GM21526 (cell line): ENCODE results near the gene AMELY.
"Not testable (repeated sequence)": the region's sequence is repeated elsewhere in the genome, so short reads cannot be mapped to it uniquely, and the experiment has no call there.

Experiments used
- ATAC-seq: cut with Tn5 transposase; IDR thresholded peaks from one replicate; pipeline ENCODE4 v1.9.1; 2021; ENCODE audit warnings: moderate library complexity; ENCODE audit not compliant: unreplicated experiment, low FRiP score

The AMELY gene

GRCh38 chrY:6911253-6911881 lies at the start of gene AMELY:
Gene AMELY (minus strand): TSS chrY:6911752. CDS start chrY:6872608, 39,144 bp downstream.
- no peak for ATAC-seq

- ATAC-seq, result no peak
Measured at GRCh38 chrY:6949947-6950346, 38.4 kb upstream of the AMELY start.

GRCh38 chrY:6948378-6948777 lies 36.8 kb upstream of the AMELY start:
- no peak for ATAC-seq

- ATAC-seq, result no peak
Measured at GRCh38 chrY:6947695-6948094, 36.1 kb upstream of the AMELY start.

GRCh38 chrY:6935497-6935896 lies 23.9 kb upstream of the AMELY start:
- no peak for ATAC-seq

- ATAC-seq, result no peak
Measured at GRCh38 chrY:6931779-6932396, 20.3 kb upstream of the AMELY start.

GRCh38 chrY:6929237-6929636 lies 17.7 kb upstream of the AMELY start:
- no peak for ATAC-seq

GRCh38 chrY:6928265-6928664 lies 16.7 kb upstream of the AMELY start:
- ATAC-seq, result no peak

- ATAC-seq, result no peak
Measured at GRCh38 chrY:6921061-6921460, 9.5 kb upstream of the AMELY start.

GRCh38 chrY:6913362-6913761 lies 1.8 kb upstream of the AMELY start:
- no peak for ATAC-seq

- no peak for ATAC-seq
Measured at GRCh38 chrY:6910372-6911252, 940 bp downstream of the AMELY start, which contains the start of gene TBL1Y. Gene TBL1Y (plus strand): TSS chrY:6910697. CDS start chrY:7025085, 114,388 bp downstream.

GRCh38 chrY:6909856-6910255 lies 1.7 kb downstream of the AMELY start:
- no peak for ATAC-seq

- no peak for ATAC-seq
Measured at GRCh38 chrY:6909118-6909521, 2.4 kb downstream of the AMELY start.

- ATAC-seq, result not testable (repeated sequence)
Measured at GRCh38 chrY:6908021-6908420, 3.5 kb downstream of the AMELY start.

GRCh38 chrY:6907591-6907990 lies 4.0 kb downstream of the AMELY start:
- no peak for ATAC-seq

- not testable (repeated sequence) for ATAC-seq
Measured at GRCh38 chrY:6902116-6902515, 9.4 kb downstream of the AMELY start.

- no peak for ATAC-seq
Measured at GRCh38 chrY:6895236-6895635, 16.3 kb downstream of the AMELY start.

GRCh38 chrY:6894496-6894895 lies 17.1 kb downstream of the AMELY start:
- ATAC-seq, result no peak

GRCh38 chrY:6849384-6849783 lies 62.2 kb downstream of the AMELY start:
- no peak for ATAC-seq

- not testable (repeated sequence) for ATAC-seq
Measured at GRCh38 chrY:6842650-6843049, 68.9 kb downstream of the AMELY start.
